Nephron progenitor cell (in vitro differentiated cells): ENCODE data around the gene GABRR2.

Source experiments
- DNase-seq: peaks from one replicate; pipeline ENCODE4 v3.0.0; 2021
- H3K27ac Mint-ChIP-seq: 2 replicates; pipeline ENCODE4 v1.8.0; 2021; ENCODE audit warnings: mild to moderate bottlenecking, moderate library complexity, mixed read lengths
- H3K27me3 Mint-ChIP-seq: 2 replicates; pipeline ENCODE4 v1.8.0; 2021; ENCODE audit warnings: mild to moderate bottlenecking, low read depth, mixed read lengths; ENCODE audit not compliant: poor library complexity
- H3K36me3 Mint-ChIP-seq: 2 replicates; pipeline ENCODE4 v1.8.0; 2021; ENCODE audit warnings: low read depth, mixed read lengths
- H3K4me1 Mint-ChIP-seq: 2 replicates; pipeline ENCODE4 v1.8.0; 2021; ENCODE audit warnings: mixed read lengths
- H3K4me3 Mint-ChIP-seq: 2 replicates; pipeline ENCODE4 v1.8.0; 2021; ENCODE audit warnings: mild to moderate bottlenecking, moderate library complexity, mixed read lengths
- H3K9me3 Mint-ChIP-seq: 2 replicates; pipeline ENCODE4 v1.8.0; 2021; ENCODE audit warnings: mild to moderate bottlenecking, moderate library complexity, mixed read lengths
- TF ChIP-seq, protein P1 (sequence below): fragments of 200-600 bp; sonication (generic); IDR thresholded peaks from 2 replicates; pipeline ENCODE4 v1.5.0; 2021; ENCODE audit warnings: antibody characterized with exemption

The GABRR2 gene

DNA sequence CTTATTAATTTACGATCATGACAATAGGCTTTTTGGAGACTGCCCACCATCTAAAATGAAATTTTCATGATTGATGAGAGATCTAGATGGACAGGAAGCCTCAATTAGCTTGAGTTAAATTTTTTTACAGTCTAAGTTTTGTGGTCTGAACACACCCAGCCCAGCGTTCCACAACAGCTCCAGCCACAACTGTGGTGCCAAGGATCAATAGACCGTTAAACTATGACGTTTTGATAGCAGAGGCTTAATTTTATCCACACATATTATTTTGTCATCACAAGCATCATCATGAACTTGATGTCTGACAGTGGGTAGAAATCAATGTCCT lies 92.4 kb downstream of the GABRR2 start:
- Mint-ChIP-seq H3K27me3 (peaks cover 3% of the 10 kb centered on the region), H3K27ac (no peak overlapping the region), H3K9me3 (peaks cover 16% of the 10 kb centered on the region), H3K4me3 (no peak overlapping the region), H3K4me1 (peaks cover 18% of the 10 kb centered on the region), H3K36me3 (no peaks in the 10 kb centered on the region)
- TF ChIP-seq, protein P1, sequence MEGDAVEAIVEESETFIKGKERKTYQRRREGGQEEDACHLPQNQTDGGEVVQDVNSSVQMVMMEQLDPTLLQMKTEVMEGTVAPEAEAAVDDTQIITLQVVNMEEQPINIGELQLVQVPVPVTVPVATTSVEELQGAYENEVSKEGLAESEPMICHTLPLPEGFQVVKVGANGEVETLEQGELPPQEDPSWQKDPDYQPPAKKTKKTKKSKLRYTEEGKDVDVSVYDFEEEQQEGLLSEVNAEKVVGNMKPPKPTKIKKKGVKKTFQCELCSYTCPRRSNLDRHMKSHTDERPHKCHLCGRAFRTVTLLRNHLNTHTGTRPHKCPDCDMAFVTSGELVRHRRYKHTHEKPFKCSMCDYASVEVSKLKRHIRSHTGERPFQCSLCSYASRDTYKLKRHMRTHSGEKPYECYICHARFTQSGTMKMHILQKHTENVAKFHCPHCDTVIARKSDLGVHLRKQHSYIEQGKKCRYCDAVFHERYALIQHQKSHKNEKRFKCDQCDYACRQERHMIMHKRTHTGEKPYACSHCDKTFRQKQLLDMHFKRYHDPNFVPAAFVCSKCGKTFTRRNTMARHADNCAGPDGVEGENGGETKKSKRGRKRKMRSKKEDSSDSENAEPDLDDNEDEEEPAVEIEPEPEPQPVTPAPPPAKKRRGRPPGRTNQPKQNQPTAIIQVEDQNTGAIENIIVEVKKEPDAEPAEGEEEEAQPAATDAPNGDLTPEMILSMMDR = no peak
- DNase-seq = no peak

DNA sequence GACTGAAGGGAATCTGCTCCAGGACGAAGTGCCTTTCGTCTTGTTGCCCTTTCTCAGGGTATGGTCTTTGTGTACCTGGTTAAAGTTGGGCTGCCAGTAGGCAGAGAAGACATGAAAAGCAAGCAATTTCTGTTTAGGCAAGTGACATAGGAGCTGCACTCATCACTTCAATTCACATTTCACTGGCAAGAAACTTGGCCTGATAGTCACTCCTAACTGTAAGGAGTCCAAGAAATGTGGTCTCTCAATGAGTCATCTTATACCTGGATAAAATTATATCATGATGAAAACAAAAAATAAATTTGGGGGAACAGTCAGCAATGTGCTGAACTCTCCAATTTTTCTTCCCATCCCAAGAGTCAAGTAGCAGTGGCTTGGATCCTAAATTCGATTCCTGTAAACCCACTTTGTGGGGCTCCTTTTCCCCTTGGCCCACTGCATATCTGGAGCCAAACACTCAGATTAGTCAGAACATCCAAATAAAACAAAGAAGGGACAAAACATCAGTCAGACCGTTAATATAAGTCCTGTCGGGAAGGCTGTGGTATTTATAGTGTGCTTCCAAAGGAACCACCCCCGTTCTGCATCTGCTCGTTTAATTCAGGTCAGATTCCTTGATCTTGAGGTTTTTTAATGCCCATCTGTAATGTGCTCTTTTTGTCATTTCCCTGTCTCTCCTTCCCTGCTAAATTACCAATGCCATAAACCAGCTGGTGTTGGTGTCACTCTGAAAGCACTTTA lies 93.0 kb downstream of the GABRR2 start:
- Mint-ChIP-seq H3K9me3 (peaks cover 16% of the 10 kb centered on the region), H3K27me3 (peaks cover 3% of the 10 kb centered on the region)
- DNase-seq = no peak

DNA sequence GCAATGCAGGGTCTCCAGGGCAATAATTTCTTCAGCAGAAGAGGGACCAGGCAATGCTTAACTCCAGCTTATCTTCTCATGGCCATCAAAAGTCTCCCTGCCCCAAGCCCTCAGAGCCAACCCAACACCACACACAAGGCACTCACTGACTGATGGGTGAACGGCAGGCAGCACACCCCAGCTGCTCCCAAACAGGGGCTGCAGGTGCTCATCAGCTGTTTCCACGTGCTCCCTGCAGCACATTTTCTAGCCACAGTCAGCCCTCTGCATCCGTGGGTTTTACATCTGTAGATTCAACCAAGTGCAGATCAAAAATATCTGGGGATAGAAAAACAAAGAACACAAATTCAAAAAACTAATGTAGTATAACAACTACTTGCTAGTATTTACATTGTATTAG lies 94.0 kb downstream of the GABRR2 start:
- H3K4me3 Mint-ChIP-seq = no peak overlapping the region
- peaks cover 29% of the 10 kb centered on the region for H3K4me1 Mint-ChIP-seq
- peaks cover 3% of the 10 kb centered on the region for H3K27me3 Mint-ChIP-seq
- peaks cover 16% of the 10 kb centered on the region for H3K9me3 Mint-ChIP-seq
- no peak for DNase-seq
- TF ChIP-seq, protein P1 = no peak
- no peaks in the 10 kb centered on the region for H3K36me3 Mint-ChIP-seq
- H3K27ac Mint-ChIP-seq = no peak overlapping the region

More for the DNA sequence above, 93.0 kb downstream of the GABRR2 start:
- Mint-ChIP-seq H3K36me3 (no peaks in the 10 kb centered on the region), H3K4me1 (peaks cover 24% of the 10 kb centered on the region), H3K4me3 (no peak overlapping the region), H3K27ac (no peak overlapping the region)
- TF ChIP-seq, protein P1 = no peak

DNA sequence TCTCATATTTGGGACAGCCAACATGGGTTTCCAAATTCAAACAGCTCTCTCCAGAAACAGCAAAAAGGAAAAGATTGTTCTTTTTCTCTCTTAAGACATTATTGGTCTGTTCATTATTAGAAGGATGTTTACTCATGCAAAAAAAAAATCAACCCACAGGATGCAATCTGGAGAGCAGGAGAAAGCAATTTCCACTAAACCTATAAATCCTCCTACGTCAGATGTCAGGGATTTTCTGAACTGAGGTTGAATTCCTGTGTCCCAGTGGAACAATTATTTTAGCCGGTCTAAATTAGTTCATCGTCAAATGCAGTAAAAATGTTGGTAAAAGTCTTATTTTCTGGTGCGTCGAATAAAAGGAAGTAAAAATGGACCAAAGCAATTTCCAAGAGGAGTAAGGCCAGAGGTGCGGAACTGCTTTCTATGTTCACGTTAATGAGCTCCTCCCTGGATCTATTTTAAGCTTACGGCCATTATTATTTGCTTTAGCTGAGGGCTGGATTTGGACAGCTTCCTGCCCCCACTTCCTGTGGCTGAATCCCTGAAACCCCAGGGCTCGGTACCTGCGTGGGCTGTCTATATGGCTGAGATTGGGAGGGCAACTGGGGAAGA lies 97.7 kb downstream of the GABRR2 start, which contains the start of gene GABRR1:
Gene GABRR1 (minus strand): TSS at position 60 of the 612 bp plus-strand sequence. CDS start 36 bp downstream, at position 24.
- DNase-seq = no peak
- Mint-ChIP-seq H3K27me3 (peaks cover 9% of the 10 kb centered on the region), H3K27ac (peak within 1 kb of the TSS; percentile 84), H3K9me3 (peaks cover 4% of the 10 kb centered on the region), H3K4me1 (peaks cover 26% of the 10 kb centered on the region), H3K4me3 (peak within 1 kb of the TSS; percentile 18), H3K36me3 (no peaks in the 10 kb centered on the region)
- TF ChIP-seq, protein P1 = no peak

DNA sequence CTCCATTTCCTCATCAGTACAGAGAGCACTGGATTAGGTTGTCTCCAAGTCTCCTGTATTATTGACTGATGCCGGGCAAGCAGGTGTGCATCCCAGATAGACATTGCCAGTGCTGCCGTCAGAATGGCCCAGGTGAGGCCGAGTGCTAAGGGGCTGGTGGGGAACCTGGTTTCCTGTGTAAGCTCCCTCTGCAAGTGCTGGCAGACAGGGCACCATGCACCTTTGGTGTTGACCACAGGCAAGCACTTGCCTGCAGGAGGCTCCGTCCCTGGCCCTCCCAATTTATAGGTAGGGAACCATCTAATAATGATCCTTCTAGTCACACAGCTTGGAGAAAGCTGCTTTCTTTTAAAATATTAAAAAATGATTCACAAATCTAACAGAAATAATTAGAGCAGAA lies 98.7 kb downstream of the GABRR2 start:
- Mint-ChIP-seq H3K27ac (no peak overlapping the region), H3K36me3 (no peaks in the 10 kb centered on the region), H3K4me3 (no peak overlapping the region), H3K9me3 (peaks cover 4% of the 10 kb centered on the region), H3K27me3 (peaks cover 9% of the 10 kb centered on the region), H3K4me1 (peaks cover 21% of the 10 kb centered on the region)
- TF ChIP-seq, protein P1 = no peak
- DNase-seq = no peak
